NB4 (cell line): ENCODE measurements around the gene CTIF.

Experiments used
- DNase-seq: peaks from one replicate; pipeline ENCODE4 v3.0.0; 2010; ENCODE audit warnings: low read depth
- H3K4me3 ChIP-seq: one replicate; pipeline ENCODE4 v1.5.1; 2011; ENCODE audit warnings: mild to moderate bottlenecking, low read depth, low read length, moderate library complexity
- MYC ChIP-seq: IDR thresholded peaks from 2 replicates; pipeline ENCODE4 v1.6.1; 2011; ENCODE audit warnings: low read depth, low read length
- POLR2A ChIP-seq: IDR thresholded peaks from 2 replicates; pipeline ENCODE4 v1.6.1; 2011; ENCODE audit warnings: mild to moderate bottlenecking; ENCODE audit not compliant: insufficient read length; ENCODE audit errors: extremely low read depth
- TF ChIP-seq, protein P1 (sequence below): IDR thresholded peaks from 2 replicates; pipeline ENCODE4 v1.6.1; 2011; ENCODE audit warnings: low read depth, low read length
- TF ChIP-seq, protein P2 (sequence below): IDR thresholded peaks from one replicate; pipeline ENCODE4 v1.5.1; 2012; ENCODE audit warnings: low read depth, low read length

CTIF gene

DNA sequence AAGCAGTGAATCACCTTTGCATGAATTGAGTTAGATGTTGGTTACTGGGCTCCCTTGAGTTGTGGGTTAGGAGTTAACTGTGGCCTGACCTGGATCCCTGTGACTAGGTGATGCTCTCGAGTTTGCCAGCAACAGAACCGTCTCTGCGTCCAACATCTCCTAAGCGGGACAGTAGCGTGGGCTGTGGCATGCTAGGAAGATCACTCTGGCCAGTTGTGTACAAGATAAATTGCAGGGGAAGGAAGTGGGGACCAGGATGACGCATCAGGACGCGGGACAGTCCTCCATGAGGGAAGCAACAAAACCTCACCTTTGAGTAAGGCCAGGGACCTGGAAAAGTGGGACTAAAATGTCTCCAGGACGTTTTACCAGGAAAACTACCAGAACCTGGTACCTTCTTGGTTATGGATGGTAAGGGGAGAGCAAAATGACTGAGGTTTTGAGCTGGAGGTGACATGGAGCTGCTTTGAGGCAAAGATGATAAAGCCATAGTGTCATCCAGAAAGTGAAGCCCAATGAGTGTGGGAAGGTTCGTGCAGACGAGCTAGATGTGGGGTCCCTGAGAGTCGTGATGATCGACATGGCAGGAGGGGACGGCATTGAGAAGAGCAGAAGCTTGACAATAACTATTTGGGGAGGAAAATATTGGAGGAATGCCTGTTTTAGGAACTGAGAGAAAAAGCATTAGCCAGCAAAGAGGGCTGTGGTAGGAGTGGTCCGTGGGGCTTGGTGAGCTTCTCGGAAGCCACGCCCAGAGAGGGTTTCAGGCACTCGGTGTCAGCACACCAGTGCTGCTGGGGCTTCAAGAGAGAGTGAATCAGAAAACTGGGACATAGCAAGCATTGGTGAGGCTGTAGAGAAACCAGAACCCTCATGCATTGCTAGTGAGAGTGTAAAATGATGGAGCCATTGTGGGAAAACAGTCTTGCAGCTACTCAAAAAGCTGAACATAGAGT, 316.9 kb downstream of the CTIF start:
- TF ChIP-seq, protein P1, sequence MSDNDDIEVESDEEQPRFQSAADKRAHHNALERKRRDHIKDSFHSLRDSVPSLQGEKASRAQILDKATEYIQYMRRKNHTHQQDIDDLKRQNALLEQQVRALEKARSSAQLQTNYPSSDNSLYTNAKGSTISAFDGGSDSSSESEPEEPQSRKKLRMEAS: no peak
- TF ChIP-seq POLR2A: no peak
- TF ChIP-seq MYC: no peak
- TF ChIP-seq, protein P2, sequence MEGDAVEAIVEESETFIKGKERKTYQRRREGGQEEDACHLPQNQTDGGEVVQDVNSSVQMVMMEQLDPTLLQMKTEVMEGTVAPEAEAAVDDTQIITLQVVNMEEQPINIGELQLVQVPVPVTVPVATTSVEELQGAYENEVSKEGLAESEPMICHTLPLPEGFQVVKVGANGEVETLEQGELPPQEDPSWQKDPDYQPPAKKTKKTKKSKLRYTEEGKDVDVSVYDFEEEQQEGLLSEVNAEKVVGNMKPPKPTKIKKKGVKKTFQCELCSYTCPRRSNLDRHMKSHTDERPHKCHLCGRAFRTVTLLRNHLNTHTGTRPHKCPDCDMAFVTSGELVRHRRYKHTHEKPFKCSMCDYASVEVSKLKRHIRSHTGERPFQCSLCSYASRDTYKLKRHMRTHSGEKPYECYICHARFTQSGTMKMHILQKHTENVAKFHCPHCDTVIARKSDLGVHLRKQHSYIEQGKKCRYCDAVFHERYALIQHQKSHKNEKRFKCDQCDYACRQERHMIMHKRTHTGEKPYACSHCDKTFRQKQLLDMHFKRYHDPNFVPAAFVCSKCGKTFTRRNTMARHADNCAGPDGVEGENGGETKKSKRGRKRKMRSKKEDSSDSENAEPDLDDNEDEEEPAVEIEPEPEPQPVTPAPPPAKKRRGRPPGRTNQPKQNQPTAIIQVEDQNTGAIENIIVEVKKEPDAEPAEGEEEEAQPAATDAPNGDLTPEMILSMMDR: no peak
- DNase-seq: no peak
- no peak overlapping the region for H3K4me3 ChIP-seq

DNA sequence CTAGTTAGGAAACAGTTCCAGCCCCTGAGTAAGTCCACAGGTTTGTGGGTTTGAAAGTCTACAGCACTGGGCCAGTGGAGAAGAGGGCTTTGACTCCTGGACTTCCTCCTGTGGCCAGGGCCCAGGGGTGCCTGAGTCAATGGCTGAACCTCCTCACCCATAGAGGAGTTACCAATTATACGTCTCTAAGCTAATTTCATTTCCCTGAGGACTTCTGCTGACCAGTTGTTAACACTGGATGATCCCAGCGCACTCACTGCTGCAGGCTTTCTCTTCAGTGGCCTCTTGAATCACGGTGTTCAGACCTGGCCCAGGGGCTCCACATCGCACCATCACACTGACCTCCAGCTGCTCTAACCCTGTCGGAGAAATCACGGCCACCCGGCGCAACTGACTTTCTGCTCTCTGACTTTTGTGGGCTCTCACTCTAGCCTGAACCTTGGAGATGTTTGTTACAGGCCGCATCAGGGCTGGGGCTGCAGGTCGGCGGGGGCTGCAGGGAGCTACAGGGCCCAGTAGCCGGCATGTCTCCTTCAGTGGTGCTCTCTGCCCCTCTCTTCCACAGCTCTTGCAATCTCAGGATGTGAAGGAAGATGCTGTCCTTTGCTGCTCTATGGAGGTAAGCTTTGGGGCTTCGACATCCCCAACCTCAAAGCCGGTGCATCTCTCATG, 318.3 kb downstream of the CTIF start:
- no peak for DNase-seq
- no peak overlapping the region for H3K4me3 ChIP-seq
- TF ChIP-seq MYC (no peak), POLR2A (no peak)
- TF ChIP-seq, protein P1: no peak
- TF ChIP-seq, protein P2: no peak

DNA sequence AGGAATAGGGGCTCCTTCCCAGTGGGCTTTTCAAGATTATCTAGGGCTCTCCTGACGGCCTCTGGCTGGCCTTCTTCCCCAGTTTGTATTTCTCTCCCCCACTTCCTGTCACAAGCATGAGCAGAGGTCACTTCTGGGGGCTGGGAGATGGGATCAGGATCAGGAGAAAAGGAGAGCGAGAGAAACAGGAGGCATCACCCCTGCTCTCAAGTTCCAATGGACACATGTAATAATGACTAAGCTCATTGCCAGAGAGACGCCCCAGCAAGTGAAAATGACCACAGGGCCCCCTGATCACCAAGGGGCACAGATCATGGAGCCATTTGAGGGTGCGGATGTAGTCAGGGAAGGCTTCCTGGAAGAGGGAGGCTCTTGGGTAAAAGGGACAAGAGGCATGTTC, 319.8 kb downstream of the CTIF start:
- no peak for DNase-seq
- TF ChIP-seq, protein P2: no peak
- TF ChIP-seq, protein P1: no peak
- TF ChIP-seq POLR2A: no peak
- TF ChIP-seq MYC: no peak
- H3K4me3 ChIP-seq: no peak overlapping the region

DNA sequence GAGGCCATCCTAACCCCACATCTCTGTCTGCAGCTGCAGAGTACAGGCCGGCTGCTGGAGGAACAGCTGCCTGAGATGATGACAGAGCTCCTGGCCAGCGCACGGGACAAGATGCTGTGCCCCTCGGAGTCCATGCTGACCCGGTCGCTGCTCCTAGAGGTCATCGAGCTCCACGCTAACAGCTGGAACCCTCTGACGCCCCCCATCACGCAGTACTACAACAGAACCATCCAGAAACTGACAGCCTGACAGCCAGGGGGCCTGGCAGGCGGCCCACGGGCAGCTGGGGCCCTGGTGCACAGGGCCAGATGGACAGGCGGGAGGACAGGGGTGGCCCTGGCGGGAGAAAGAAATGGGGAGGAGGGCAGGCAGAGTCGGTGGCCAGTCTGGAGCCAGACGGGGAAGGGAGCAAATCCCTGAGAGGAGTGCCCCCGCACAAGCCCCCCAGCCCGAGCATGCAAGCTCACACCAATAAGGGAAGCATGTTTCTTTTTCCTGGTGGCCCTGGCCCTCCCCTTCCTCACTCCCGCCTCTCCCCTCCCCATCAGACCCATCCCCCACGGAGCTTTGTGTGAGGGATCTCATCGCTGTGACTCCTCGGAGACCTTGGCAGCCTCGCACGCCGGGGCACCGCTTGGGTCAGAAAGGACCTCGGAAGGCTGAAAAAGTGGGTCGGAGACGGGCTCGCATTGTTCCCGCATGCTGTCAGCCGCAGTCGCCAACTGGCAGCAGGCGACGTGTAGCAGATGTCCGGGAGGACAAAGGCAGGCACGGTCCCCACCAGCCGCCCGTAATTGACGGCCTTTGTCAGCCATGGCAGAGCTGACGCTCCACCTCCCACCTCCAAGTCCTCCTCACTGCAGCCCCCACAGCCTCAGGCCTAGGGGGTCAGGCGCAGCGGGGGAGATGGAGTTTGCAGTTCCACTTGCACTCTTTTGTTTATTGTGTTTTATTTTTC, 320.8 kb downstream of the CTIF start:
- DNase-seq: no peak
- no peak overlapping the region for H3K4me3 ChIP-seq
- TF ChIP-seq POLR2A: no peak
- TF ChIP-seq, protein P1: no peak
- TF ChIP-seq, protein P2: no peak
- TF ChIP-seq MYC: no peak
